ENCODE results near the gene KIF26B.

KIF26B gene

GRCh38 chr1:245437369-245438062 lies 282.7 kb downstream of the KIF26B start:
- DNase-seq = no peak

- no peak for DNase-seq
These were observed 286.1 kb downstream of the KIF26B start for GRCh38 chr1:245440922-245441321.

GRCh38 chr1:245441689-245442088 lies 286.9 kb downstream of the KIF26B start:
- DNase-seq = no peak

- DNase-seq = no peak
These were observed 289.5 kb downstream of the KIF26B start for GRCh38 chr1:245444147-245444828.

- no peak for DNase-seq
These were observed 290.2 kb downstream of the KIF26B start for GRCh38 chr1:245444945-245445344.

GRCh38 chr1:245448531-245448930 lies 293.7 kb downstream of the KIF26B start:
- no peak for DNase-seq

- no peak for DNase-seq
These were observed 294.2 kb downstream of the KIF26B start for GRCh38 chr1:245448975-245449431.

- DNase-seq = no peak
These were observed 298.8 kb downstream of the KIF26B start for GRCh38 chr1:245453541-245453940.

GRCh38 chr1:245454051-245454450 lies 299.3 kb downstream of the KIF26B start:
- DNase-seq = no peak

- no peak for DNase-seq
These were observed 302.8 kb downstream of the KIF26B start for GRCh38 chr1:245457562-245457961.

GRCh38 chr1:245458234-245458633 lies 303.4 kb downstream of the KIF26B start:
- no peak for DNase-seq

- DNase-seq = no peak
These were observed 304.0 kb downstream of the KIF26B start for GRCh38 chr1:245458761-245459174.

GRCh38 chr1:245459621-245460020 lies 304.8 kb downstream of the KIF26B start:
- no peak for DNase-seq

GRCh38 chr1:245461681-245462080 lies 306.9 kb downstream of the KIF26B start:
- DNase-seq = no peak

- DNase-seq = no peak
These were observed 307.4 kb downstream of the KIF26B start for GRCh38 chr1:245462161-245462560.

GRCh38 chr1:245463392-245464165 lies 308.8 kb downstream of the KIF26B start:
- DNase-seq = no peak

GRCh38 chr1:245464290-245464689 lies 309.5 kb downstream of the KIF26B start:
- no peak for DNase-seq

GRCh38 chr1:245465666-245466065 lies 310.9 kb downstream of the KIF26B start:
- no peak for DNase-seq

GRCh38 chr1:245466261-245466660 lies 311.5 kb downstream of the KIF26B start:
- DNase-seq = no peak

- no peak for DNase-seq
These were observed 313.0 kb downstream of the KIF26B start for GRCh38 chr1:245467804-245468203.

- no peak for DNase-seq
These were observed 314.2 kb downstream of the KIF26B start for GRCh38 chr1:245469006-245469405.

- DNase-seq = no peak
These were observed 314.9 kb downstream of the KIF26B start for GRCh38 chr1:245469734-245470133.

- DNase-seq = no peak
These were observed 320.3 kb downstream of the KIF26B start for GRCh38 chr1:245475126-245475525.

All from T-helper 2 cell (primary cell).